ENCODE data around the gene SYNE3. TPM values are rescaled to one million over a fixed set of nuclear protein-coding genes. Genes with fewer than 3 reads are reported as not detected.

Gene SYNE3, protein sequence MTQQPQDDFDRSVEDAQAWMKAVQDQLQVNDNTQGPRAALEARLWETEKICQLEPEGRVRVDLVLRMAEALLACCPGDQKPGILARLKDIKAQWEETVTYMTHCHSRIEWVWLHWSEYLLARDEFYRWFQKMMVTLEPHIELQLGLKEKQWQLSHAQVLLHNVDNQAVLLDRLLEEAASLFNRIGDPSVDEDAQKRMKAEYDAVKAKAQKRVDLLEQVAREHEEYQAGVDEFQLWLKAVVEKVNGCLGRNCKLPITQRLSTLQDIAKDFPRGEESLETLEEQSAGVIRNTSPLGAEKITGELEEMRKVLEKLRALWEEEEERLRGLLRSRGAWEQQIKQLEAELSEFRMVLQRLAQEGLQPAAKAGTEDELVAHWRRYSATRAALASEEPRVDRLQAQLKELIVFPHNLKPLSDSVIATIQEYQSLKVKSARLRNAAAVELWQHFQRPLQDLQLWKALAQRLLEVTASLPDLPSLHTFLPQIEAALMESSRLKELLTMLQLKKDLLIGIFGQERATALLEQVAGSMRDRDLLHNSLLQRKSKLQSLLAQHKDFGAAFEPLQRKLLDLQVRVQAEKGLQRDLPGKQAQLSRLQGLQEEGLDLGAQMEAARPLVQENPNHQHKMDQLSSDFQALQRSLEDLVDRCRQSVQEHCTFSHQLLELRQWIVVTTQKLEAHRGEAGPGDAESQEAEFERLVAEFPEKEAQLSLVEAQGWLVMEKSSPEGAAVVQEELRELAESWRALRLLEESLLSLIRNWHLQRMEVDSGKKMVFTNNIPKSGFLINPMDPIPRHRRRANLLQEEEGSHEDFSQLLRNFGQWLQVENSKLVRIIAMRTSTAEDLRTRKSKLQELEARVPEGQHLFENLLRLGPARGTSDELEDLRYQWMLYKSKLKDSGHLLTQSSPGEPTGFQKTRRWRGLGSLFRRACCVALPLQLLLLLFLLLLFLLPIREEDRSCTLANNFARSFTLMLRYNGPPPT
- total RNA-seq = 2.0 and 2.4 TPM in 2 replicates
- 0.16 and 1.3 TPM in 2 replicates for polyA plus RNA-seq

DNA sequence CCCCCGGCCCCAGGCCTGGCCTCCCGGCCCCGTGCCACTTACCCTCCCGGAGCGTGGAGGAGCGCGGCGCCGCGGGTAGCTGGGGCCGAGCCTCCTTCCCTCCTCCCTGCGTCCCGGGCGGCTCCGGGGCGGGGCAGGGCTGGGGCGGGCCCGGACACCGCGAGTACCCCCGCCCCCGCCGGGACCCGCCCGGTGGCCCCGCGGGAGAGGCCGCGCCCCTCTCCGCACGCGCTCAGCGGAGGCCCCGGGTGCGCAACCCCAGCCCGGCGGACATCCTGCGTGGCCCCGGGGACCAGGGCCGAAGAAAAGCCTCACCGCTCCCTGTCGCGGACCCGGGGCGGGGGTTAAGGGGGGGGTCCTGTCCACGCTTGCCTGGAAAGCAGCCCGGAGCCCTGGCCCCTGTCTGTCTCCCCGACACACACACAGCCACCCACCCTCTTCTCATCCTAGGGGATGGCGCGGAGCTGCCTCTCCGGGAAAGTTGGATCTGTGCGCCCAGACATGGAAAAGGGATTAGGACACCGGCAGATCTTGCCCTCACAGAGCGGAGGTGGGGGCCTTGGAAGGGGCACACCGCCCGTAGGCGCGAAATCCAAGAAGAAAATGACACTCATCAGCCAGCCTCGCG lies at the start of gene SYNE3:
TSS of gene SYNE3 (minus strand) at position 97 of the 628 bp plus-strand sequence. CDS start 40,829 bp downstream, outside the sequence.
- Histone ChIP-seq H3K27ac (peak within 1 kb of the TSS; percentile 16), H3K27me3 (no peaks in the 10 kb centered on the region), H4K20me1 (ENCODE audit: insufficient read depth, poor library complexity, severe bottlenecking) (no peaks in the 10 kb centered on the region), H3K36me3 (replicated peaks; ENCODE audit: insufficient read depth, low read depth) (no peaks in the 10 kb centered on the region), H3K79me2 (no peaks in the 10 kb centered on the region), H3K4me3 (peak within 1 kb of the TSS; percentile 64), H2AFZ (peak within 1 kb of the TSS; percentile 36), H3K9me3 (ENCODE audit: low read depth) (no peaks in the 10 kb centered on the region), H3K4me1 (ENCODE audit: insufficient read depth) (peaks cover 23% of the 10 kb centered on the region), H3K9me2 (replicated peaks; ENCODE audit: insufficient read depth) (no peaks in the 10 kb centered on the region), H3K4me2 (peak within 1 kb of the TSS; percentile 99)
- peak; percentile 80 for DNase-seq (ENCODE audit: low spot score)
- TF ChIP-seq EZH2phosphoT487 (IDR thresholded peaks at IDR 0.05; ENCODE audit: low read depth, severe bottlenecking, unreplicated experiment) (no peak), EZH2 (IDR thresholded peaks at IDR 0.05; ENCODE audit: borderline replicate concordance) (no peak)
- TF ChIP-seq, protein P1, sequence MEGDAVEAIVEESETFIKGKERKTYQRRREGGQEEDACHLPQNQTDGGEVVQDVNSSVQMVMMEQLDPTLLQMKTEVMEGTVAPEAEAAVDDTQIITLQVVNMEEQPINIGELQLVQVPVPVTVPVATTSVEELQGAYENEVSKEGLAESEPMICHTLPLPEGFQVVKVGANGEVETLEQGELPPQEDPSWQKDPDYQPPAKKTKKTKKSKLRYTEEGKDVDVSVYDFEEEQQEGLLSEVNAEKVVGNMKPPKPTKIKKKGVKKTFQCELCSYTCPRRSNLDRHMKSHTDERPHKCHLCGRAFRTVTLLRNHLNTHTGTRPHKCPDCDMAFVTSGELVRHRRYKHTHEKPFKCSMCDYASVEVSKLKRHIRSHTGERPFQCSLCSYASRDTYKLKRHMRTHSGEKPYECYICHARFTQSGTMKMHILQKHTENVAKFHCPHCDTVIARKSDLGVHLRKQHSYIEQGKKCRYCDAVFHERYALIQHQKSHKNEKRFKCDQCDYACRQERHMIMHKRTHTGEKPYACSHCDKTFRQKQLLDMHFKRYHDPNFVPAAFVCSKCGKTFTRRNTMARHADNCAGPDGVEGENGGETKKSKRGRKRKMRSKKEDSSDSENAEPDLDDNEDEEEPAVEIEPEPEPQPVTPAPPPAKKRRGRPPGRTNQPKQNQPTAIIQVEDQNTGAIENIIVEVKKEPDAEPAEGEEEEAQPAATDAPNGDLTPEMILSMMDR (IDR thresholded peaks at IDR 0.05; ENCODE audit: poor library complexity) = no peak
- 20% methylated on average over 15 of the region's 60 CpGs for WGBS (ENCODE audit: low lambda C conversion rate, missing lambda C conversion rate)

GRCh38 chr14:95564060-95564459 lies 47.6 kb upstream of the SYNE3 start:
- DNase-seq (ENCODE audit: low spot score) = no peak
- H4K20me1 ChIP-seq (ENCODE audit: insufficient read depth, poor library complexity, severe bottlenecking) = no peaks in the 10 kb centered on the region
- no peak overlapping the region for H2AFZ ChIP-seq
- no peaks in the 10 kb centered on the region for H3K36me3 ChIP-seq (replicated peaks; ENCODE audit: insufficient read depth, low read depth)
- H3K4me3 ChIP-seq = no peak overlapping the region
- H3K9me3 ChIP-seq (ENCODE audit: low read depth) = no peaks in the 10 kb centered on the region
- H3K27me3 ChIP-seq = no peaks in the 10 kb centered on the region
- H3K79me2 ChIP-seq = no peaks in the 10 kb centered on the region
- H3K9me2 ChIP-seq (replicated peaks; ENCODE audit: insufficient read depth) = no peaks in the 10 kb centered on the region
- WGBS (ENCODE audit: low lambda C conversion rate, missing lambda C conversion rate) = 65% methylated on average over 2 of the region's 4 CpGs
- no peak overlapping the region for H3K4me2 ChIP-seq
- no peak overlapping the region for H3K27ac ChIP-seq
- no peaks in the 10 kb centered on the region for H3K4me1 ChIP-seq (ENCODE audit: insufficient read depth)
- TF ChIP-seq EZH2 (IDR thresholded peaks at IDR 0.05; ENCODE audit: borderline replicate concordance) = no peak

- Histone ChIP-seq H3K4me1 (ENCODE audit: insufficient read depth) (no peaks in the 10 kb centered on the region), H3K4me2 (no peak overlapping the region), H4K20me1 (ENCODE audit: insufficient read depth, poor library complexity, severe bottlenecking) (no peaks in the 10 kb centered on the region), H3K4me3 (no peak overlapping the region), H3K9me2 (replicated peaks; ENCODE audit: insufficient read depth) (no peaks in the 10 kb centered on the region), H3K27ac (no peak overlapping the region), H3K27me3 (no peaks in the 10 kb centered on the region), H3K36me3 (replicated peaks; ENCODE audit: insufficient read depth, low read depth) (no peaks in the 10 kb centered on the region), H2AFZ (no peak overlapping the region), H3K79me2 (no peaks in the 10 kb centered on the region), H3K9me3 (ENCODE audit: low read depth) (no peaks in the 10 kb centered on the region)
- DNase-seq (ENCODE audit: low spot score) = no peak
- TF ChIP-seq, protein P1 (IDR thresholded peaks at IDR 0.05; ENCODE audit: poor library complexity) = no peak
- TF ChIP-seq EZH2 (IDR thresholded peaks at IDR 0.05; ENCODE audit: borderline replicate concordance) (no peak), EZH2phosphoT487 (IDR thresholded peaks at IDR 0.05; ENCODE audit: low read depth, severe bottlenecking, unreplicated experiment) (no peak)
- 79% methylated on average over 18 of the region's 18 CpGs for WGBS (ENCODE audit: low lambda C conversion rate, missing lambda C conversion rate)
Observed at GRCh38 chr14:95562892-95563685, 46.6 kb upstream of the SYNE3 start.

All from hepatocyte (in vitro differentiated cells).